Type B pancreatic cell (in vitro differentiated cells): Measurements from ENCODE around the gene DOHH. TPM values are rescaled to one million over a fixed set of nuclear protein-coding genes. Genes with fewer than 3 reads are reported as not detected.

ENCODE experiments used
- DNase-seq: peaks from one replicate; pipeline ENCODE4 v3.0.0; 2021; ENCODE audit warnings: mixed read lengths; ENCODE audit not compliant: unreplicated experiment; ENCODE audit errors: extremely low spot score
- H3K27ac Mint-ChIP-seq: 2 replicates; pipeline ENCODE4 v1.8.0; 2021; ENCODE audit warnings: mild to moderate bottlenecking, mixed read lengths
- H3K27me3 Mint-ChIP-seq: 2 replicates; pipeline ENCODE4 v1.8.0; 2021; ENCODE audit warnings: mixed read lengths
- H3K36me3 Mint-ChIP-seq: 2 replicates; pipeline ENCODE4 v1.8.0; 2021; ENCODE audit warnings: mixed read lengths
- H3K4me1 Mint-ChIP-seq: one replicate; pipeline ENCODE4 v1.8.0; 2021; ENCODE audit warnings: mixed read lengths; ENCODE audit not compliant: unreplicated experiment
- H3K4me3 Mint-ChIP-seq: 2 replicates; pipeline ENCODE4 v1.8.0; 2021; ENCODE audit warnings: mild to moderate bottlenecking, mixed read lengths
- H3K9me3 Mint-ChIP-seq: 2 replicates; pipeline ENCODE4 v1.8.0; 2021; ENCODE audit warnings: mixed read lengths
- total RNA-seq: library from RNA; stranded (reverse); gene quantifications from 2 replicates; pipeline ENCODE4 v1.2.1, GENCODE V29; 2021; ENCODE audit warnings: low replicate concordance
- TF ChIP-seq, protein P1 (sequence below): fragments of 200-600 bp; sonication (generic); conservative IDR thresholded peaks from 2 replicates; pipeline ENCODE4 v1.5.0; 2021; ENCODE audit warnings: antibody characterized with exemption, mild to moderate bottlenecking

The DOHH gene
- total RNA-seq, 1 donor from 2014 or later, result 10.8 TPM

- H3K4me1 Mint-ChIP-seq, result peaks cover 4% of the 10 kb centered on the region
- no peaks in the 10 kb centered on the region for H3K9me3 Mint-ChIP-seq
- peaks cover 13% of the 10 kb centered on the region for H3K36me3 Mint-ChIP-seq
- no peaks in the 10 kb centered on the region for H3K27me3 Mint-ChIP-seq
- H3K4me3 Mint-ChIP-seq, result no peak overlapping the region
- DNase-seq, result no peak
- TF ChIP-seq, protein P1, sequence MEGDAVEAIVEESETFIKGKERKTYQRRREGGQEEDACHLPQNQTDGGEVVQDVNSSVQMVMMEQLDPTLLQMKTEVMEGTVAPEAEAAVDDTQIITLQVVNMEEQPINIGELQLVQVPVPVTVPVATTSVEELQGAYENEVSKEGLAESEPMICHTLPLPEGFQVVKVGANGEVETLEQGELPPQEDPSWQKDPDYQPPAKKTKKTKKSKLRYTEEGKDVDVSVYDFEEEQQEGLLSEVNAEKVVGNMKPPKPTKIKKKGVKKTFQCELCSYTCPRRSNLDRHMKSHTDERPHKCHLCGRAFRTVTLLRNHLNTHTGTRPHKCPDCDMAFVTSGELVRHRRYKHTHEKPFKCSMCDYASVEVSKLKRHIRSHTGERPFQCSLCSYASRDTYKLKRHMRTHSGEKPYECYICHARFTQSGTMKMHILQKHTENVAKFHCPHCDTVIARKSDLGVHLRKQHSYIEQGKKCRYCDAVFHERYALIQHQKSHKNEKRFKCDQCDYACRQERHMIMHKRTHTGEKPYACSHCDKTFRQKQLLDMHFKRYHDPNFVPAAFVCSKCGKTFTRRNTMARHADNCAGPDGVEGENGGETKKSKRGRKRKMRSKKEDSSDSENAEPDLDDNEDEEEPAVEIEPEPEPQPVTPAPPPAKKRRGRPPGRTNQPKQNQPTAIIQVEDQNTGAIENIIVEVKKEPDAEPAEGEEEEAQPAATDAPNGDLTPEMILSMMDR, result no peak
- no peak overlapping the region for H3K27ac Mint-ChIP-seq
Observed at GRCh38 chr19:3493651-3494050, 6.8 kb downstream of the DOHH start.

DNA sequence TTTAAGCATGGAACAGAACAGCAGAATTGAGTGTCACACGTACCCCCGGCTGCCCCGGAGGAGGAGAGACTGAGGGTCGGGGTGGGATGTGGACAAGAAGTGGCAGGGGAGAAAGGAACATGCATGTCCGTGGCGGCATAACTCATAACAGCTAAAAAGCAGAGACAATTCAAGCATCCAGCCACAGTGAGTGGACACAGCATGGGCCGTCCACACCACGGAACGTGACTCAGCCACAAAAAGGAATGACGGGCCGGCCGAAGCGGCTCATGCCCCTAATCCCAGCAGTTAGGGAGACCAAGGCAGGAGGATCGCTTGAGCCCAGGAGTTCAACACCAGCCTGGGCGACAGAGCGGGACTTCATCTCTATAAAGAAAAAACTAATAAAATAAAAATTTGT is 7.6 kb downstream of the DOHH start:
- TF ChIP-seq, protein P1, result no peak
- H3K27ac Mint-ChIP-seq, result no peak overlapping the region
- H3K4me3 Mint-ChIP-seq, result no peak overlapping the region
- DNase-seq, result no peak
- no peaks in the 10 kb centered on the region for H3K27me3 Mint-ChIP-seq
- no peaks in the 10 kb centered on the region for H3K9me3 Mint-ChIP-seq
- H3K36me3 Mint-ChIP-seq, result peaks cover 14% of the 10 kb centered on the region
- peaks cover under 1% of the 10 kb centered on the region for H3K4me1 Mint-ChIP-seq

GRCh38 chr19:3492131-3492839 is 8.2 kb downstream of the DOHH start:
- DNase-seq, result no peak
- Mint-ChIP-seq H3K36me3 (peaks cover 13% of the 10 kb centered on the region), H3K4me1 (no peaks in the 10 kb centered on the region), H3K4me3 (no peak overlapping the region), H3K27ac (no peak overlapping the region), H3K27me3 (no peaks in the 10 kb centered on the region), H3K9me3 (no peaks in the 10 kb centered on the region)
- TF ChIP-seq, protein P1, result no peak

DNA sequence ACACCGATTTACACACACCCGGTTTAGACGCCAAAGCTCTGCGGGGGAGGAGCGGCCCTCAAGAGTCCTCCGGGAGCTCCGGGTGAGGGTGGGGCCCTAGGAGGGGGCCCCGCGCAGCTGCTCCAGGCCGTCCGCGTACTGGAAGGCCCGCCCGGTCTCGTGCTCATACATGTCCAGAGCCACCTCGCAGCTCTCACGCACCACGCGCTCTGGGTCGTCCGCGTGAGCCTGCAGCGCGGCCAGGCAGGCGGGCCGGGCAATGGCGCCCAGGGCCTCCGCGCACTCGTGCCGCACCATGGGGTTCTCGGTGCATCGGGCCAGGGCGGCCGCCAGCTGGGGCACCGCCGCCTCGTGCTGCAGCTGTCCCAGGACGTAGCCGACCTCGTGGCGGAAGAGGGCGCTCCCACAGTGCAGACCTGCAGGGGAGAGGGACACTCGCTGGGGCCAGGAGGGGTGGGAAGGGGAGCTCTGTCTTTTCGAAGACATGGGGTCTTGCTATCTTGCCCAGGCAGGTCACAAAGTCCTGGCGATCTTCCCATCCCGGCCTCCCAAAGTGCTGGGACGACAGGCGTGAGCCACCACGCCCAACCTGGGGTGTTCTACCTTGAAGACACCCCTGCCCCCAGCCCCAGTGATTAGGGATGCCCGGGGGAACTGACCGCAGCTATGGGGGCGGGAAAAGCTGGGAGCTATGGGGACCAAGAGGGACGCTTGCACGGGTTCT is 8.9 kb downstream of the DOHH start:
- Mint-ChIP-seq H3K9me3 (no peaks in the 10 kb centered on the region), H3K4me1 (no peaks in the 10 kb centered on the region), H3K27me3 (no peaks in the 10 kb centered on the region), H3K36me3 (peaks cover 9% of the 10 kb centered on the region), H3K27ac (no peak overlapping the region), H3K4me3 (no peak overlapping the region)
- DNase-seq, result no peak
- TF ChIP-seq, protein P1, result no peak

GRCh38 chr19:3483226-3483628 is 17.2 kb downstream of the DOHH start, which contains the start of gene SMIM44:
TSS of gene SMIM44 (minus strand) at chr19:3483441. CDS start at chr19:3483403, 38 bp downstream.
- Mint-ChIP-seq H3K4me1 (no peaks in the 10 kb centered on the region), H3K27me3 (peaks cover 10% of the 10 kb centered on the region), H3K27ac (no peak within 1 kb of the TSS), H3K9me3 (no peaks in the 10 kb centered on the region), H3K4me3 (no peak within 1 kb of the TSS), H3K36me3 (peaks cover 5% of the 10 kb centered on the region)
- DNase-seq, result no peak
- TF ChIP-seq, protein P1, result no peak
